CD4-positive, alpha-beta T cell treated with Interleukin-2 at 100 ng/mL for 4 hours (primary cell): ENCODE data around the gene RAET1G.
"Not testable (repeated sequence)": the region's sequence is repeated elsewhere in the genome, so short reads cannot be mapped to it uniquely, and the experiment has no call there.

Experiments used
- DNase-seq: peaks from one replicate; pipeline ENCODE4 v3.0.0-alpha.2; 2020; ENCODE audit warnings: low spot score

Gene RAET1G, protein sequence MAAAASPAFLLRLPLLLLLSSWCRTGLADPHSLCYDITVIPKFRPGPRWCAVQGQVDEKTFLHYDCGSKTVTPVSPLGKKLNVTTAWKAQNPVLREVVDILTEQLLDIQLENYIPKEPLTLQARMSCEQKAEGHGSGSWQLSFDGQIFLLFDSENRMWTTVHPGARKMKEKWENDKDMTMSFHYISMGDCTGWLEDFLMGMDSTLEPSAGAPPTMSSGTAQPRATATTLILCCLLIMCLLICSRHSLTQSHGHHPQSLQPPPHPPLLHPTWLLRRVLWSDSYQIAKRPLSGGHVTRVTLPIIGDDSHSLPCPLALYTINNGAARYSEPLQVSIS

DNA sequence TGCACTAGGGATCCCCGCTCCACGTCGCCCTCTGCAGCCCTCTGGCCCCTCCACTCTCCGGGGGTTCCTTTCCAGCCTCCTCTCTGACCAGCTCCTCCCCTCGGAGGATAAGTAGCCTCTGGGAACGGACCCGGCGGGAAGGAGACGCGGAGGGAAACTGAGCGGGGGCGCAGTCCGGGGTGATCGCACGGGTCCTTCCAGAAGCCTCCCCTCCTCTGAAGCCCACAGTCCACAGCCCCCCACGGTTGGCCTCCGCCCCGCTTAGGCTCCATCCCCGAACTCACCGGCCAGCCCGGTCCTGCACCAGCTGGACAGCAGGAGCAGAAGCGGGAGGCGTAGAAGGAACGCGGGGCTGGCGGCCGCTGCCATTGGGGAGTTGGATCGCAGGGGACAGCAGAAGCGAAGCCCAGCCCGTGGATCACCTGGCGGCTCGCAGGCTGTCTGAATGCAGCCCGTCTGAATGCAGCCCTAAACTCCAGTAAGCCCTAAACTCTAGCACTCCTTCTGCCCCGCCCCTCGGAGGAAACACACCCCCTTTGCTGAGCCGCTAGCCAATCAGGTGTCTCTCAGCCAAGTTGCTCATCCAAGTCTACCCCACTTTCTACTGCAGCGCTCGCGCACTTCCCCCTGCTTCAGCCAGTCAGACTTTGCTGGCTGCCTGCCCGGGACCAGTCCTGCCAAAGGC lies at the start of gene RAET1G:
TSS of gene RAET1G (minus strand) at position 480 of the 685 bp plus-strand sequence. CDS start at position 369, 111 bp downstream.
- DNase-seq, result peak; percentile 85

DNA sequence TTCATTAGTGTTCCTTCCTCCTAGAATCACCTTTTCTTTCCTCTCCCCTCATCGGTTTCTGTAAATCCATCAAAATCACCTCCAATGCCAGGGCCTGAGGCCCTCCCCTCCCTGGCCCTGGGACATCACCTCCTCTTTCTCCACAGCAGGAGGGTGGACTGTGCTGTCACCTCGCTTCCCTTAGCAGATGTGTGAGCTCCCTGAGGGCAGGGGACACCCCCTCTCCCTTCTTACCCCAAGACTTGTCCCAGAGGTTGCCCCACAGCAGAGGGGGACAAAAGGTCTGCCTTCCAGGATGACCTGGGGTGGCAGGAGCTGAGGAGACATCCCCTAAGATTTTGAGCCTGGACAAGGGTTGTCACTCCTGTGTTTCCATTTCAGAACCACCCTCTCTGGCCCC lies 46.7 kb upstream of the RAET1G start:
- no peak for DNase-seq

DNA sequence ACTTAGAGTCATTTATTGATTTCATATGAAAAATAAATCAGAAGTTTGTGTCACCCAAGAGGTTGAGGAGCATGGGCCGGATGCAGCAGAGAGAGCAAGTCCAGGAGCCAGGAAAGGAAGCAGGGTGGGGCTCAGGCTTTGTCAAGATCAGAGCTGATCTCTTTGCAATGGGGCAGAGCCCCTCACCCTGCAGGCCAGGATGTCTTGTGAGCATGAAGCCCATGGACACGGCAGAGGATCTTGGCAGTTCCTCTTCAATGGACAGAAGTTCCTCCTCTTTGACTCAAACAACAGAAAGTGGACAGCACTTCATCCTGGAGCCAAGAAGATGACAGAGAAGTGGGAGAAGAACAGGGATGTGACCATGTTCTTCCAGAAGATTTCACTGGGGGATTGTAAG lies 46.0 kb upstream of the RAET1G start:
- DNase-seq, result not testable (repeated sequence)

DNA sequence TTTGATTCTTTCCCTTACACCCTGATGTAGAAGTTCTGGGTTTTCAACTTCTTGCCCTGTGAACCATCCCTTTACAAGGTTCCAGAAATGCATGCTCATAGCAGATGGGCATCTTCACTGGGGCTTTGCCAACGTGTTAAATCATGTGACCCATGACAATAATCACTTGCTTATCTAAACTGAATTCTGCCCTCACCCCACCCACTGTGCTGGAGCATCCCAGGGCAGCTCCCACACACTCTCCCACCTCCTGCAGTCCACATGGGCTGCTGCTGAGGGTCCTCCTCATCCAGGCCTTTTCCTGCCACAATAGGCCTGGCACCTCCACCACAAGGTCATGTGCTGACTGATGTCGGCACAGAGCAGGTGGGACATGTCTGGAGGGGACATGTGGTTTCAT lies 45.1 kb upstream of the RAET1G start:
- not testable (repeated sequence) for DNase-seq

DNA sequence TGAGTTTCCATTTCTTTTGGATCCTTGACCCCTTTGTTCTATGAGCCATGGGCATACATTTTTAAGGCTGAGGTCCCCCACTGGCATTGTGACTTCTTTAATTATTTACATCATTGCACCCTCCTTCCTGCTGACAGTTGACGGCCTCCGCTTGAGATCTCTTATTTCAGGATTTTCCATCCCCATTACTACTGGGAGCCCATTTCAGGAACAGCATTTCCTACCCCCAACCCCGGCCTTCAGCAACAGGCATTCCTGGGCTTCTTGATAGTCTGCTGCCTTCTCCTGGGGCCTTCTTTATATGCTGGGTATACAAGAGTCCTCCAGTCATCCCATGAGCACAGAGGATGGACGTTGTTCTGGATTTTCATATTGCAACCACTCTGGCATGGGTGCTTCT lies 44.7 kb upstream of the RAET1G start:
- no peak for DNase-seq

DNA sequence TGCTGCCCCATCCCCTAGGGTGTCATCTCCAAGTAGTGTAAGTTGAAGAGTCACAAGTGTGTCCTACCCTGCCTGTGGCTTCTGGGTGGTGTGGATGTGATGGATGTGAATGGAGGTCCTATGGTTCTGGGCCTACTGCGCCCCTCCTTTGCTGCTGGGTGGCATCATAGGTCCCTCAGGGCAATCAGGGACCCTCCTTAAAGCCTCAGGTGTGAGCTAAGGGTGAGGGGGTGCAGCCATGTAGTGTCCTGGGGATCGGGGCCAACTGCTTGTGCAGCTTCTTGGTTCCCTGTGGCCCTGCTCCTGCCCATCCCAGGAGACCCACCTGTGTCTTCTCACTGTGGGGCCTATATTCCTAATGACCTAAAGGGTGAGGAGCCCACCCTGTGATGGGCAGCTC lies 43.4 kb upstream of the RAET1G start:
- DNase-seq, result not testable (repeated sequence)

DNA sequence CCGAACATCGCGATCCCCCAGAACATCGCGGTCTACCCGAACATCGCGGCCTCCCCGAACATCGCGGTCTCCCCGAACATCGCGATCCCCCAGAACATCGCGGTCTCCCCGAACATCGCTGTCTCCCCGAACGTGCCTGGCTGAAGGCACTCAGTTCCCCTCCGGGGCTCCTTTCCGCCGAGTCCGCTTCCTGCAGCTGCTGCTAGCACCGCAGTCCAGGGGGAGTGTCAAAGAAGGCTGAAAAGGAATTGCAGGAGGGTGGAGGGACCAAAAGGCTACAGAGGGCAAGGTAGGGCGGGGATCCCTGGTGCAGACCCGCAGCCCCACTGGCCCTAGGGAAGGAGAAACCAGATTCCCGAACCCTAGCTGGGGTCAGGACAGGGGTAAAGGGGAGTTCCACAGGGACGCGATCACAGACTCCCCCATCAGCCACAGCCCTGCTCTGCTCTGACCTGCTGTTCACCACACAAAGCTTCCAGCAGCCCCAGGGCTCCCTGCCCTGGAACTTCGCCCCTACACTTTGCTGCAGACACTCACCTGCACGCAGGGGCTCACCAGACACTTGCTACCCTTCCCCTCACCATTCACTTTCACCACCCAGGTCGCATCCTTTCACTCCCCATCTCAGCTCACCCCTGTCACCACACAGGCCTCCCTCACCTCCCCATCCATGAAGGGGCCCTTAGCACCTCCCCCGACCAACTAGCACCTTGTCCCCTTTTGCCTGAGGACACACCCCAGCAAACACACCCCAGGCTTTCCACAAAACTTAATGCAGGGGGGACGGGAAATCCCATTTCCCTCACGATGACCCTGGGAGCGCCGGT lies 42.5 kb upstream of the RAET1G start:
- no peak for DNase-seq

DNA sequence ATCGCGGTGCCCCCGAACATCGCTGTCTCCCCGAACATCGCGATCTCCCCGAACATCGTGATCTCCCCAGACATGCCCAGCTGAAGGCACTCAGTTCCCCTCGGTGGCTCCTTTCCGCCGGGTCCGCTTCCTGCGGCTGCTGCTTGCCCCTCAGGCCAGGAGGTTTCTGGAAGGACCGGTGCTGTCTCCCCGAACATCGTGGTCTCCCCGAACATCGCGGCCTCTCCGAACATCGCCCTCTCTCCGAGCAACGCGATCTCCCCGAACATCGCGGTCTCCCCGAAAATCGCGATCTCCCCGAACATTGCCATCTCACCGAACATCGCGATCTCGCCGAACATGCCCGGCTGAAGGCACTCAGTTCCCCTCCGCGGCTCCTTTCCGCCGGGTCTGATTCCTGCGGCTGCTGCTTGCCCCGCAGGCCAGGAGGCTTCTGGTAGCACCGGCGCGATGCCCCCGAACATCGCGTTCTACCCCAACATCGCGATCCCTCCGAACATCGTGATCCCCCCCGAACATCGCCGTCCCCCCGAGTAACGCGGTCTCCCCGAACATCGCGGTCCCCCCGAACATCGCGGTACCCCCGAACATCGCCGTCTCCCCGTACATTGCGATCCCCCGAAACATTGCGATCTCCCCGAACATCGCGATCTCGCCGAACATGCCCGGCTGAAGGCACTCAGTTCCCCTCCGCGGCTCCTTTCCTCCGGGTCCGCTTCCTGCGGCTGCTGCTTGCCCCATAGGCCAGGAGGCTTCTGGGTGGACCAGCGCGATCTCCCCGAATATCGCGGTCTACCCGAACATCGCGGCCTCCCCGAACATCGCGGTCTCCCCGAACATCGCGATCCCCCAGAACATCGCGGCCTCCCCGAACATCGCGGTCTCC lies 41.6 kb upstream of the RAET1G start:
- no peak for DNase-seq

DNA sequence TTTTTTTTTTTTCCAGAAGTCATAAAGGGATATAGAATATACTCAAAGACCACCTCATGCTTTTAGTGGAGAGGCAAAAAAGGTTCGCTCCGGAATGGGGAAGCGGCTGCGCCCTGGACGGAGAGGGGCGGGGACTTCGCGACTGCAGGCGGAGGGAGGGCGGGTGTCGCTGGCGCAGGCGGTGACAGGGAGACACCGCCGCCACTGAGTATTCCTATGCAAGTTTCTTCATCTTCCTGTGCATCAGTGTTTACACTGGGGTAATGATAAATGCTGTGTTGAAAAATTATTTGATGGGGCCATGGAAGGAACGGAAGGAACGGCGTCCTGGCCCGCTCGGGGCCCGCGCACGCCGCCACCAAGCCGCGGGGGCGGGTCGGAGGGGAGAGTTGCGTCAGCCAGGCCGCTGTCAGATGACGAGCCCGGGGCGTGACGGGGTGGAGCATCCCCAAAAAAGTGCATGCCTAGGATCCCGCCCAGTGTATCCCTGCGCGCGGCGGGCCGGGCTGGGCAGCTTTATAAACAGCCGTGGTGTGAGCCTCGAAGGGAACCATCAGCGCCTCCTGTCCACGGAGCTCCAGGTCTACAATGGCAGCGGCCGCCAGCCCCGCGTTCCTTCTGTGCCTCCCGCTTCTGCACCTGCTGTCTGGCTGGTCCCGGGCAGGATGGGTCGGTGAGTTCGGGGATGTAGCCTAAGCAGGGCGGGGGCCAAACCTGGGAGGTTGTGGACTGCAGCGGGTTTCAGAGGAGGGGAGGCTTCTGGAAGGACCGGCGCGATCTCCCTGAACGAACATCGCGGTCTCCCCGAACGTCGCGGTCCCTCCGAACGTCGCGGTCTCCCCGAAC lies 40.8 kb upstream of the RAET1G start, which contains the start of gene ULBP1:
TSS of gene ULBP1 (plus strand) at position 482 of the 846 bp plus-strand sequence. CDS start at position 589, 107 bp downstream.
- DNase-seq, result peak; percentile 70

DNA sequence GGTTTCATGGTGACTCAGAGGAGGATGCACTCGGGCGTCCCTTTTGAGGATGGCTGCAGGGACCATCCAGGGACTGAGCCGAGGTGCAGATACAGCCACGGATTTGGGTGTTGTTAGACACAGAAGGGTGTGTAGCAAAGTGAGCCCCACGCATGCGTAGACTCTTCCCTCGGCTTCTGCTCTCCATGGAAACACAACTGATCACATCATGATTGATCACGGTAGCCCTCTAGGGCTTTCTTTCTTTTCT lies 40.2 kb upstream of the RAET1G start:
- peak; percentile 44 for DNase-seq

DNA sequence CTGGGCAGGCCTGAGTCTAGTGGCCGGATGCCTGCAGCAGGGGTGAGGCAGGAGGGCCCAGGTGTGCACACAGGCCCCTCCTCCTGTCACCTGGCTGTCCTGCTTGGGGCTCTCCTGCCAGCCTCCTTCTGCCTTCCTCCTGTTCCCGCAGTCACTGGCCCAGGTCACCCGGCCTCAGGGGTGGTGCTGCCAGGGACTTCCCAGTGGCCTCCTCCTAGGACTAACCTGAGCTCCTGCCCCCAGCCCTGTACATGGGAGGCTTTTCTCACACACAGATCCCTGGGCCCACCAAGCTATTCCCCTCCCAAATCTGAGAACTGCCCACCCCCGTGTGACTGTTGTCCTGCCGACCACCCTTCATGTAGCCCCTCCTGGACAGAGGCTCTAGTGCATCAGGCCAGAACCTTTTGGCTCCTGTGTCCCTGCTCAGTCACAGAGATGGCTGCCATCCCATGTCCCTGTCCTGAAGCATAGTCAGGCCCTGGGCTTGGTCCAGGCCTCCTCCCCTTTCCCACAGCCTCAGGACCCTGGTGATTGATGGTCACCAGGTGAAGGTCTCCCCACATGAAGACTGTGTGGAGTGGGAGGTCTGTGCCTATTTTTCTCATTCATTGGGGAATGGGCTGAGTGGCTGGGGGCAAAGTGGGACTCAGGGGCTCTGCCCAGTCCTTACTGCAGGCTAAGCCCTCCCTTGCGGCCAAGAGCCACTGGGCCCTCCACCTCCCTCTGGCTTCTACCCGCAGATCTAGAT lies 39.7 kb upstream of the RAET1G start:
- no peak for DNase-seq

DNA sequence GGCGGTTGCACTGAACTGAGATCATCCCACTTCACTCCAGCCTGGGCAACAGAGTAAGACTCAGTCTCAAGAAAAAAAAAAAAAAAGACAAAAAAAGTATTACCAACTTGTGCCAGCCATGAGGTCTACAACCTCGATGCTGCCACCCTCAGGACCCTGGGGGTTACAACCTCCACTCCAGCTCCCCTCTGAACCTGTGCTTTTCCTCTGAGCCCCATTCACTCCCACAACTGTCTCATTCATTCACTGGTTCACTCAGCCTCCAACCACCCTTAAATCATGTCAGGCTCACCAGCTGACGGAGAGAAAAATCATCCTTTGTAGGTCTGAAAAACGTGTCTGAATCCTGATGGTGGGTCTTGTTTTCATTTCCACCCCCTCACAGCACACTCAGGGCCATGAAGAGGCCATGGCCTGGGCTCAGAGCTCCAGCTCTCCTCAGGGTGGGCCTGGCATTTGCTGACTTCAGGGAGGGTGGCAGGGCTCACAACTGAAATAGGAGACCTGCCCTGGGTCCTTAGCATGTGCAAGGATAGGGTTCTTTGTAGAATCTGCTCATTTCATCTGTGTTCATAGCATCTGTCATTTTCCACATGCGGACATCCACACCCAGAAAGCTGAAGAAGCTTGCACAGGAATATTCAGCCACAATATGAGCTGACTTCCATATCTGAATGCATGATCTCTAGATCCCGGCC lies 39.0 kb upstream of the RAET1G start:
- DNase-seq, result peak; percentile 37

DNA sequence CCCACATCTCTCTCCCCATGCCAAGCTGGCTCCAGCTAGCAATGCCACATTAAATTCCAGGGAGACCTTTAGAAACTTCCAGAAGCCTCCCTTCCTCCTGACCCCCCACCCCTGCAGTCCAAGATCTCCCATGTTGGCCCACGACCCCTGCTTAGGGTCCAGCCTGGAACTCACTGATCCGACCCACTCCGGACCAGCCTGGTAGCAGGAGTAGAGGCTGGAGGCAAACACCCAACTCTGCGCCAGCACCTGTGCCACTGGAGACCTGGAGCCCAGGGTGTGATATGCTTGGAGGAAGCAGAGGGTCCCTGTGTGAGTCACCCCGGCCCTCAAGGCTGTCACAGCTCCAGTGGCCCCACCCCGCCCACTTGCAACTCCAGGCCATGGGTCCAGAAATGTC lies 37.6 kb upstream of the RAET1G start:
- DNase-seq, result no peak

DNA sequence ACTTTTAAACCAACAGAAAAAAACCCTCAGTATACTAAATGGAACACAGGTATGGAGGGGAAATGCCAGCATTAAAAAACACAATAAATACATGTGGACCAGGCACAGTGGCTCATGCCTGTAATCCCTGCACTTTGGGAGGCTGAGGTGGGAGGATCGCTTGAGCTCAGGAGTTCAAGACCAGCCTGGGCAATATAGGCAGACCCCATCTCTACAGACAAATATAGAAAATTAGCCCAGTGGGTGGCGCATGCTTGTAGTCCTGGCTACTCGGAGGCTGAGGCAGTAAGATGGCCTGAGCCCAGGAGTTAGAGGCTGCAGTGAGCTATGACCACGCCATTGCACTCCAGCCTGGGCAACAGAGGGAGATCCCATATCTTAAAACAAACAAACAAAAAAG lies 36.9 kb upstream of the RAET1G start:
- DNase-seq, result not testable (repeated sequence)

DNA sequence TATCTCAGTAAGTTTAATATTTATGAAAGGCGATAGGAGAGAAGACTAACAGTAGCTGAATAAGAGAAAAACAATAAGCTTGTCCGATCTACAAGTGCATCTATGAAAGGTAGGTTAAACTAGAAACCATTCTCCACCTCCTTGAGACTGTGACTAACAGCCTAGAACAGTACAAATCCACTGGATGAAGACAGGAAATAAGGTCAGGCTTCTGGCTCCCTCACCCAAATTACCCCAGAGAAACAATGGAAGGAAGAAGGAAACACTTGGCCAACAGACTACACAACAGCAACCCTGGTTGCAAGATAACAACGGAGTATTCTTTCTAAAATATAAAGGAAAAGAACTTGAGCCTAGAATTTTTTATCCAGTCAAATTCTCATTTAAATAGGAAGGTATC lies 35.2 kb upstream of the RAET1G start:
- not testable (repeated sequence) for DNase-seq

DNA sequence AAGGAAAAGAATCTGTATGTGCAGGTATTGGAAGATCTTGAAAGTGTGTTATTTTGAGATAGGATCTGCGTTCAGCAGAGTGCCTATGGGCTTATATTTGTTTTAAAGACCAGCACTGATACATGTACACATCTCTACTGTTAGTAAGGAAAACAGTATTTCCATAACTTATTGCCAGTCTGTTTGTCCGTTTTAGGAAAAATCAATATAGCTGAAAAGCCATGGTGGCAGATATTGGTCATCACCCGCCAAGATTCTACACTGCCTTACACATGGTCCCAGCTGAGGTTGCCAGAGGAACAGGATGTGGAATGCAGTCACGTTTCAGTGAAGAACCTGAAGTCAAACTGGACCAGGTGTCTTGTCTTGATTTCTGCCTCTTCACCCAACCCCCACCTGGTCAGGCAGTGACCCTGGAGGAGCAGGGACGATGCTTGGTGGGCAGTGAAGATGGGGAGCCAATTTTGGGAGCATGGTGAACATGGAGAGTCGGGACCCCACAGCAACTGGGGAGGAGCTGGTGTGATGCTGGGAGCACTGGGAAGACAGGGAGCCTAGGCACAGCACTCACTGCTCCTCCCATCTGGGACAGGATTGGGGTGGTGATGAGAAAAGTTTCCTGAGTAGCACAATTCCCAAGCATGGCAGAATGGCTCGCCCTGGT lies 32.9 kb upstream of the RAET1G start:
- not testable (repeated sequence) for DNase-seq

DNA sequence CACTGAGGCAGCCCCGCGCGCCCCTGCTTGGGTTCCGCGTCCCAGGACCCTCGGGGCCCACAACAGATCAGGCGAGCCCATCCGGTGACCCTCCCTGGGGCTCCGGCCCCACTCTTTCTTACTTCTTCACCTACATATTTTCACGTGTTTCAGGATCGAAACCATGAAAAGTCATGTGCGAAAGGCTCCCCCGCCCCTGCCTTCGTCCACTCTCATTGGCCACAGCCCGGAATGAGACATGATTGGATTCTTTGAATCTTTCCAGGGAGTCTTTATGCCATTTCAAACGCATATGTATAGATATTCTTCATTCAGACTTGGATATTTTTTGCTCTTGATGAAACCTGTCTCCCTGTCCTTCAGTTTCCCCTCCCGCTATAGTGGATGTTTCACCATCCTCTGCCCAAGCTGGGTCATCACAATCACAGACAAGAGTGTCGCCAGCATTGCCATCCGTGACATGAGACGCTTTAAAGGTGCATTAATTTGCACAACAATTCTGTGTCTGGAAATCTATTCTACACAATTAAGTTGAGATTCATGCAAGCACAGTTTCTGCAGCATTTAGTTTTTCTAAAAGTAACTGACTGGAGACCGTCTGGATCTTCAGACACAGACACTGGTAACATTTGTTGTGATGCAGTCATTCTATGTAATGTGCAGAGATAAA lies 32.2 kb upstream of the RAET1G start:
- not testable (repeated sequence) for DNase-seq

DNA sequence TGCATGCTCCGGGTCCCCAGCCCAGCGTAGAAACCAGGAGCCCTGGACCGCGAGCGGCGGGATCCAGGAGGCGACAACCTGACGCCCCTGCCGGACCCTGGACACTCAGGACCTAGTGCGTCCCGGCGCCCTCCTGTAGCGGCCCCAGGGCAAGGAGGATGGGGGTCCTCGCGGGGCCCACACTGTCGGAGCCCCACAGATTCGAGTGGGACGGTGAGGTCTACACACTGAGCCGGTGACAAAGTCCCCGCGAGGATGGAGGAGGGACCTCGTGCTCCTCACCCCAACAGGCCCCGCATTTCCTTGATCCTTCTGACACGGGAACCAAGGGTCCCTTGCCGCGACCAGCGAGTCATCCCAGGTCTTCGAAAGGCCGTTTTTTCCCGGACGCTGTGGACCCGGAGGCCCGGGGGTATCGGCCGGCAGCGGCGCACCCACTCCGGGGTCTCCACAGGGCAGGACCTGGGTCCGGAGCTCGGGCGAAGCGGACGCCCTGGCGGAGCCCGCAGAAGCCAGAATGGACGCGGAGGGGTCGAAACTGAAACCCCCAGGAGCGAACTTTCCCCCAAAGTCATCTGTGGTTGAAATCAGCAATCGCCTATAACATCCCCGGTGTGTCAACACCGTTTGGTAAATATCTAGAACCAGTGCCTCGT lies 31.5 kb upstream of the RAET1G start:
- not testable (repeated sequence) for DNase-seq
